ENCODE data around the gene SUPT3H. TPM values are rescaled to one million over a fixed set of nuclear protein-coding genes. Genes with fewer than 3 reads are reported as not detected.
A peak's percentile ranks its signal among the peaks of the same experiment; 100 is the strongest.

Gene SUPT3H
- total and polyA plus RNA-seq, 2 of the 8 experiments (the other 6 are each of a cell fraction or from before 2014, with no cell fraction given): 18.8 to 23.0 TPM

GRCh38 chr6:44868910-44869309 is 508.8 kb downstream of the SUPT3H start:
- no peak overlapping the region for H2BK5ac ChIP-seq (ENCODE audit: low read depth, low read length)
- H3K9me3 ChIP-seq (ENCODE audit: insufficient read depth in 2 of 2, low read depth in 1 of 2, low read length in 1 of 2): peaks cover 10 to 12% of the 10 kb centered on the region in 2 experiments; a peak in 2 of 4 replicates
- no peak overlapping the region for H2BK12ac ChIP-seq (ENCODE audit: low read depth, low read length)
- ChIA-PET POLR2A (ENCODE audit: partially characterized antibody) (no interaction called here), CTCF (ENCODE audit: partially characterized antibody) (interaction anchor here (0.6 kb wide), 2 partner anchors 87 to 937 kb away, joined by 3 read pairs; no protein-coding TSS in a partner anchor)
- no peak overlapping the region for H3K4me2 ChIP-seq (ENCODE audit: insufficient read depth in 1 of 2, low read depth in 2 of 2, low read length in 2 of 2)
- no peak overlapping the region for H4K91ac ChIP-seq (replicated peaks; ENCODE audit: insufficient read length, low read length)
- DNase-seq (ENCODE audit: low read depth in 1 of 2, low spot score in 2 of 2) (no peak), FAIRE-seq (no peak)
- no peaks in the 10 kb centered on the region for H3K27me3 ChIP-seq (replicated peaks in 1 of 4; ENCODE audit: control insufficient read depth in 3 of 4, extremely low read depth in 1 of 4, insufficient read depth in 3 of 4, low read length in 3 of 4)
- no peak overlapping the region for H3K27ac ChIP-seq (ENCODE audit: low read depth, low read length)
- 0 out of 2 replicates have a peak overlapping the region, but pooled peaks have one; percentile 57 for H2BK20ac ChIP-seq (ENCODE audit: low read length)
- peaks cover 0 to 5% (median 0%) of the 10 kb centered on the region in 4 experiments; a peak in 1 of 8 replicates for H3K36me3 ChIP-seq (ENCODE audit: control insufficient read depth in 2 of 4, insufficient read depth in 4 of 4, low read length in 3 of 4)
- no peaks in the 10 kb centered on the region for H4K20me1 ChIP-seq (replicated peaks in 1 of 2; ENCODE audit: control insufficient read depth in 1 of 2, insufficient read depth in 2 of 2, low read length in 2 of 2)
- H2BK120ac ChIP-seq (replicated peaks; ENCODE audit: low read depth, low read length): no peak overlapping the region
- no peak overlapping the region for H4K5ac ChIP-seq (ENCODE audit: insufficient read length, low read depth, low read length)
- no peaks in the 10 kb centered on the region for H3K4me1 ChIP-seq (replicated peaks in 1 of 4; ENCODE audit: control insufficient read depth in 3 of 4, insufficient read depth in 4 of 4, low read length in 3 of 4)
- H3K79me2 ChIP-seq (ENCODE audit: control insufficient read depth in 1 of 2, insufficient read depth in 2 of 2, low read length in 2 of 2): no peaks in the 10 kb centered on the region
- no peak overlapping the region for H2BK15ac ChIP-seq (ENCODE audit: low read length)
- no peak overlapping the region for H3K4ac ChIP-seq (replicated peaks; ENCODE audit: insufficient read length, low read depth, low read length)
- no peak overlapping the region for H3K18ac ChIP-seq (ENCODE audit: extremely low read depth, low read length)
- TF ChIP-seq HDAC6 (IDR thresholded peaks at IDR 0.05; ENCODE audit: low read depth, low read length): no peak
- no peak for TF ChIP-seq EGR1 (IDR thresholded peaks at IDR 0.05; ENCODE audit: borderline replicate concordance, low read depth, low read length)
- TF ChIP-seq JUND (IDR thresholded peaks at IDR 0.05; ENCODE audit: low read length): no peak
- TF ChIP-seq, protein P1, sequence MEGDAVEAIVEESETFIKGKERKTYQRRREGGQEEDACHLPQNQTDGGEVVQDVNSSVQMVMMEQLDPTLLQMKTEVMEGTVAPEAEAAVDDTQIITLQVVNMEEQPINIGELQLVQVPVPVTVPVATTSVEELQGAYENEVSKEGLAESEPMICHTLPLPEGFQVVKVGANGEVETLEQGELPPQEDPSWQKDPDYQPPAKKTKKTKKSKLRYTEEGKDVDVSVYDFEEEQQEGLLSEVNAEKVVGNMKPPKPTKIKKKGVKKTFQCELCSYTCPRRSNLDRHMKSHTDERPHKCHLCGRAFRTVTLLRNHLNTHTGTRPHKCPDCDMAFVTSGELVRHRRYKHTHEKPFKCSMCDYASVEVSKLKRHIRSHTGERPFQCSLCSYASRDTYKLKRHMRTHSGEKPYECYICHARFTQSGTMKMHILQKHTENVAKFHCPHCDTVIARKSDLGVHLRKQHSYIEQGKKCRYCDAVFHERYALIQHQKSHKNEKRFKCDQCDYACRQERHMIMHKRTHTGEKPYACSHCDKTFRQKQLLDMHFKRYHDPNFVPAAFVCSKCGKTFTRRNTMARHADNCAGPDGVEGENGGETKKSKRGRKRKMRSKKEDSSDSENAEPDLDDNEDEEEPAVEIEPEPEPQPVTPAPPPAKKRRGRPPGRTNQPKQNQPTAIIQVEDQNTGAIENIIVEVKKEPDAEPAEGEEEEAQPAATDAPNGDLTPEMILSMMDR (IDR thresholded peaks at IDR 0.05; ENCODE audit: control extremely low read depth in 1 of 3, insufficient read depth in 1 of 3, low read depth in 1 of 3, low read length in 3 of 3): no peak
- no peak for TF ChIP-seq TCF12 (IDR thresholded peaks at IDR 0.05; ENCODE audit: low read depth, low read length)
- no peak for TF ChIP-seq SIN3A (conservative IDR thresholded peaks at IDR 0.05 in 1 of 2, IDR thresholded peaks at IDR 0.05 in 1 of 2; ENCODE audit: low read depth in 1 of 2, low read length in 2 of 2)
- no peak for TF ChIP-seq TAF1 (IDR thresholded peaks at IDR 0.05; ENCODE audit: low read depth, low read length)
- TF ChIP-seq CEBPB (IDR thresholded peaks at IDR 0.05; ENCODE audit: low read depth, low read length): no peak
- TF ChIP-seq FOSL1 (IDR thresholded peaks at IDR 0.05; ENCODE audit: insufficient read depth, low read depth, low read length): no peak
- TF ChIP-seq ZNF274 (IDR thresholded peaks at IDR 0.05; ENCODE audit: borderline replicate concordance, extremely low read depth, low read length): no peak
- no peak overlapping the region for H3K4me3 ChIP-seq (ENCODE audit: extremely low read depth in 1 of 4, insufficient read depth in 2 of 4, low read depth in 3 of 4, low read length in 4 of 4)
- H4K8ac ChIP-seq (ENCODE audit: extremely low read depth, insufficient read depth, low read length): no peak overlapping the region
- no peaks in the 10 kb centered on the region for H3K23me2 ChIP-seq (ENCODE audit: low read depth, low read length)
- no peak overlapping the region for H2AFZ ChIP-seq (ENCODE audit: low read length)
- no peaks in the 10 kb centered on the region for H3K79me1 ChIP-seq (ENCODE audit: low read depth, low read length)
- no peak overlapping the region for H3K23ac ChIP-seq (ENCODE audit: insufficient read length)
- no peak overlapping the region for H2AK5ac ChIP-seq (ENCODE audit: low read depth, low read length)
- H3K56ac ChIP-seq (replicated peaks; ENCODE audit: insufficient read length, low read depth, low read length): no peak overlapping the region
- no peak overlapping the region for H3K14ac ChIP-seq (ENCODE audit: insufficient read length)
- no peak overlapping the region for H3K9ac ChIP-seq (replicated peaks in 1 of 4; ENCODE audit: extremely low read depth in 1 of 4, low read depth in 3 of 4, low read length in 3 of 4)
